ENCODE measurements around the gene CHCHD6.

CHCHD6 gene

DNA sequence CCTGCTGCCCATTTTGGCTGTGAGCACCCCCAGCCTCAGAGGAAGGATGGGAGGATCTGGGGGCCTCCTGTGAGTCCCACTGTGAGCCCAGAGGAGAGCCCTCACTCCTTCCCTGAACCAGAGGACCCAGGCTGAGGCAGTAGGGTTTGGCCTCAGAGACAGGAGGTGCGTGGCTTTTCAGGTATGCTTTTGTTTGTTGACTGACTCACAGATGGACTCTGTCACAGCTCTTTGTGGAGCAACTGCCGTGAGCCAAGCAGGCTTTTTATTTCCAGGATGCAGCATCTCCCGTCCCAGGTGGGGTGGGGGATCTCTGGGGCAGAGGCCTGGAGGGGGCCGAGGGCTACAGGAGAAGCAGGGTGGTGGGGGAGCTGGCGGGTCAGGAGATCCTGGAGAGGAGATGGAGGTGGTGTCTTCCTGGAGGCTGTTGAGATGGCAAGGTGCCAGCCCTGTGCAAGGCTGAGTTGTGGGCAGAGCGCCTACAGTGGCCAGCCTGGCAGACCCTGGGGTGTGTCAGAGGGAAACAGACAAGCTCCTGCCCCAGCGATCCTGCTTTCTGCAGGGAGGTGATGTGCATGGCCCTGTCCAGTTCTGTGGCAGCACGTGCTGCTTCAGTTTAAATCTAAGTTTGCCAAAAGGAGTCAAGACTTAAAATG lies 302.9 kb downstream of the CHCHD6 start:
- H3K4me2 ChIP-seq (ENCODE audit: low read length), result no peak overlapping the region
- H3K4me1 ChIP-seq (ENCODE audit: low read length), result no peaks in the 10 kb centered on the region
- H3K36me3 ChIP-seq (replicated peaks; ENCODE audit: low read depth, low read length), result no peaks in the 10 kb centered on the region
- no peaks in the 10 kb centered on the region for H3K9me3 ChIP-seq (ENCODE audit: insufficient read depth, low read length)
- TF ChIP-seq EZH2phosphoT487 (IDR thresholded peaks at IDR 0.05; ENCODE audit: low read depth), result no peak
- TF ChIP-seq, protein P1, sequence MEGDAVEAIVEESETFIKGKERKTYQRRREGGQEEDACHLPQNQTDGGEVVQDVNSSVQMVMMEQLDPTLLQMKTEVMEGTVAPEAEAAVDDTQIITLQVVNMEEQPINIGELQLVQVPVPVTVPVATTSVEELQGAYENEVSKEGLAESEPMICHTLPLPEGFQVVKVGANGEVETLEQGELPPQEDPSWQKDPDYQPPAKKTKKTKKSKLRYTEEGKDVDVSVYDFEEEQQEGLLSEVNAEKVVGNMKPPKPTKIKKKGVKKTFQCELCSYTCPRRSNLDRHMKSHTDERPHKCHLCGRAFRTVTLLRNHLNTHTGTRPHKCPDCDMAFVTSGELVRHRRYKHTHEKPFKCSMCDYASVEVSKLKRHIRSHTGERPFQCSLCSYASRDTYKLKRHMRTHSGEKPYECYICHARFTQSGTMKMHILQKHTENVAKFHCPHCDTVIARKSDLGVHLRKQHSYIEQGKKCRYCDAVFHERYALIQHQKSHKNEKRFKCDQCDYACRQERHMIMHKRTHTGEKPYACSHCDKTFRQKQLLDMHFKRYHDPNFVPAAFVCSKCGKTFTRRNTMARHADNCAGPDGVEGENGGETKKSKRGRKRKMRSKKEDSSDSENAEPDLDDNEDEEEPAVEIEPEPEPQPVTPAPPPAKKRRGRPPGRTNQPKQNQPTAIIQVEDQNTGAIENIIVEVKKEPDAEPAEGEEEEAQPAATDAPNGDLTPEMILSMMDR (IDR thresholded peaks at IDR 0.05; ENCODE audit: low read depth, low read length), result no peak
- no peak overlapping the region for H3K27ac ChIP-seq (ENCODE audit: low read length)
- no peaks in the 10 kb centered on the region for H4K20me1 ChIP-seq (ENCODE audit: insufficient read depth, low read length)
- H3K27me3 ChIP-seq (ENCODE audit: low read depth, low read length), result no peaks in the 10 kb centered on the region
- H2AFZ ChIP-seq (ENCODE audit: low read depth, low read length), result no peak overlapping the region
- no peak overlapping the region for H3K4me3 ChIP-seq (ENCODE audit: low read length)
- H3K79me2 ChIP-seq (ENCODE audit: low read length), result no peaks in the 10 kb centered on the region
- no peak overlapping the region for H3K9ac ChIP-seq (ENCODE audit: low read length)

DNA sequence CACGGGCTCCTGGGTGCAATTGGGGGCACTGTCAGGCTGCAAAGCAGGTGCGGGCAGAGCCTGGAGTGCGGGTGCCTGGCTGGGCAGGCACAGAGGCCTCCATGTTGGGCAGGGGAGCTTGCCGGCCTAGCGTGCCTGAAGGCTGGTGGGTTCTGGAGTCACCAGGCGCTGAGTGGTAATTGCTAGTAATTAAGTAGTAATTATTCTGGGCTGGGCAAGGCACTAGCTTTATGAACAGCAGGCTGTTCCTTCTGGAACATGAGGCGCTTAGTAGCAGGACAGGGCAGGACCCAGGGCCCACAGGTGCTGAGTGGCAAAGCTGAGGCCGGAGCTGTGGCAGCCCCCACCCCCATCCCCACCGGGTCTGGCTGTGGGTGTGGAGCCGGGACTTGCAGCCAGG lies 304.2 kb downstream of the CHCHD6 start:
- Histone ChIP-seq H3K27ac (ENCODE audit: low read length) (no peak overlapping the region), H3K9ac (ENCODE audit: low read length) (no peak overlapping the region), H3K4me1 (ENCODE audit: low read length) (no peaks in the 10 kb centered on the region), H3K36me3 (replicated peaks; ENCODE audit: low read depth, low read length) (no peaks in the 10 kb centered on the region), H2AFZ (ENCODE audit: low read depth, low read length) (no peak overlapping the region), H3K4me2 (ENCODE audit: low read length) (no peak overlapping the region), H3K9me3 (ENCODE audit: insufficient read depth, low read length) (no peaks in the 10 kb centered on the region), H3K4me3 (ENCODE audit: low read length) (no peak overlapping the region), H3K27me3 (ENCODE audit: low read depth, low read length) (no peaks in the 10 kb centered on the region), H3K79me2 (ENCODE audit: low read length) (no peaks in the 10 kb centered on the region), H4K20me1 (ENCODE audit: insufficient read depth, low read length) (no peaks in the 10 kb centered on the region)
- no peak for TF ChIP-seq EZH2phosphoT487 (IDR thresholded peaks at IDR 0.05; ENCODE audit: low read depth)
- TF ChIP-seq, protein P1 (IDR thresholded peaks at IDR 0.05; ENCODE audit: low read depth, low read length), result no peak

DNA sequence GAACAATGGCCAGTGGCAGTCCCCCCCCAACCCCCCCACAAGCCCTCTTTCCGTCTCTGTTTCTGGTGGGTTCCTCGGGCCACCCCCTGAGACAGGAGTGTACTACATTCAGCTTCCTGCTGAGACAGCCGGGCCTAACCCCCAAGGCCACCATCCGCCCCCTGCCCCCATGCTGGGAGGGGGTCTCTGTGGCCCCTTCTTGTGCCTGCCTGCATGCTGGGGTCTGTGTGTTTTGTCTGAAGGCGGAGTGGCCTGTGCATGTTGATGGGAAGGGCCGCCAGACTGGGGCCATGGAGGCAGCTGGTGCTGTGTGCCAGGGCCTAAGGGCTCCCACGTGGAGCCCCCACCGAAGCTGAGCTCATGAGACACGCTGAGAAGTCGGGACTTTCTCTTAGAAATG lies 305.5 kb downstream of the CHCHD6 start:
- Histone ChIP-seq H2AFZ (ENCODE audit: low read depth, low read length) (no peak overlapping the region), H3K9me3 (ENCODE audit: insufficient read depth, low read length) (no peaks in the 10 kb centered on the region), H3K9ac (ENCODE audit: low read length) (no peak overlapping the region), H3K4me3 (ENCODE audit: low read length) (no peak overlapping the region), H3K27me3 (ENCODE audit: low read depth, low read length) (no peaks in the 10 kb centered on the region), H4K20me1 (ENCODE audit: insufficient read depth, low read length) (no peaks in the 10 kb centered on the region), H3K4me1 (ENCODE audit: low read length) (peaks cover 2% of the 10 kb centered on the region), H3K4me2 (ENCODE audit: low read length) (no peak overlapping the region), H3K36me3 (replicated peaks; ENCODE audit: low read depth, low read length) (no peaks in the 10 kb centered on the region), H3K27ac (ENCODE audit: low read length) (no peak overlapping the region), H3K79me2 (ENCODE audit: low read length) (no peaks in the 10 kb centered on the region)
- TF ChIP-seq, protein P1 (IDR thresholded peaks at IDR 0.05; ENCODE audit: low read depth, low read length), result no peak
- TF ChIP-seq EZH2phosphoT487 (IDR thresholded peaks at IDR 0.05; ENCODE audit: low read depth), result no peak
